K562 (cell line): Measurements from ENCODE around the gene MOSPD3. TPM values are rescaled to one million over a fixed set of nuclear protein-coding genes. Genes with fewer than 3 reads are reported as not detected.
A peak's percentile ranks its signal among the peaks of the same experiment; 100 is the strongest.

Experiments
- BACH1 ChIP-seq: fragments of 200-800 bp; sonication (Bioruptor generic); IDR thresholded peaks from 2 replicates; pipeline ENCODE4 v1.6.1; 2016; ENCODE audit warnings: missing genetic modification characterization, missing compliant biosample characterization
- BRD4 ChIP-seq: fragments of 200-600 bp; sonication (generic); IDR thresholded peaks from 2 replicates; pipeline ENCODE4 v1.6.1; 2017; ENCODE audit warnings: inconsistent platforms
- CBFB ChIP-seq: sonication (generic); formaldehyde crosslinking; IDR thresholded peaks from 2 replicates; pipeline ENCODE4 v1.4.0; 2020; ENCODE audit warnings: mild to moderate bottlenecking, missing genetic modification reagents
- DDX20 ChIP-seq: fragments of 450-650 bp; IDR thresholded peaks from 2 replicates; pipeline ENCODE4 v1.6.1; 2016; ENCODE audit warnings: missing genetic modification characterization, low read depth, mild to moderate bottlenecking, missing compliant biosample characterization, moderate library complexity
- EWSR1 ChIP-seq: fragments of 450-650 bp; IDR thresholded peaks from 2 replicates; pipeline ENCODE4 v1.6.1; 2018; ENCODE audit warnings: borderline replicate concordance, mild to moderate bottlenecking, low read depth, moderate library complexity; ENCODE audit not compliant: partially characterized antibody
- FOXJ2 ChIP-seq: fragments of 200-800 bp; sonication (Bioruptor generic); IDR thresholded peaks from 2 replicates; pipeline ENCODE4 v1.6.1; 2016; ENCODE audit warnings: missing genetic modification characterization, missing compliant biosample characterization
- GATA2 ChIP-seq: sonication (generic); formaldehyde crosslinking; IDR thresholded peaks from 2 replicates; pipeline ENCODE4 v1.4.0; 2020; ENCODE audit warnings: mild to moderate bottlenecking, missing genetic modification reagents
- HDAC6 ChIP-seq: IDR thresholded peaks from 2 replicates; pipeline ENCODE4 v1.6.1; 2012; ENCODE audit warnings: low read depth, mild to moderate bottlenecking, control low read depth, inconsistent platforms, low read length, moderate library complexity
- HDGF ChIP-seq: fragments of 450-650 bp; IDR thresholded peaks from 2 replicates; pipeline ENCODE4 v1.6.1; 2016
- KLF10 ChIP-seq: fragments of 250-450 bp; sonication (Bioruptor Pico); IDR thresholded peaks from 2 replicates; pipeline ENCODE4 v1.6.1; 2021; ENCODE audit warnings: matching md5 sums
- MTA1 ChIP-seq: fragments of 450-650 bp; IDR thresholded peaks from 2 replicates; pipeline ENCODE4 v1.6.1; 2017; ENCODE audit warnings: borderline replicate concordance
- NR2C2 ChIP-seq, 2 experiments: fragments of 200-800 bp in 1 of 2; sonication (Bioruptor generic) in 1 of 2; sonication (generic) in 1 of 2; formaldehyde crosslinking in 1 of 2; IDR thresholded peaks; 2 replicates each; pipeline versions ENCODE4 v1.6.1 to v1.8.0; 2016 to 2022; ENCODE audit warnings: mild to moderate bottlenecking in 1 of 2, missing compliant biosample characterization in 1 of 2, missing genetic modification characterization in 1 of 2, missing genetic modification reagents in 1 of 2
- PBX2 ChIP-seq, 2 experiments: IDR thresholded peaks in 1 of 2; conservative IDR thresholded peaks in 1 of 2; 2 replicates each; pipeline ENCODE4 v1.6.1; 2016; ENCODE audit warnings: low read depth in 2 of 2, mild to moderate bottlenecking in 1 of 2, missing compliant biosample characterization in 1 of 2, missing genetic modification characterization in 1 of 2, moderate library complexity in 1 of 2
- PHF20 ChIP-seq: fragments of 450-650 bp; IDR thresholded peaks from 2 replicates; pipeline ENCODE4 v1.6.1; 2018; ENCODE audit not compliant: partially characterized antibody
- SMAD1 ChIP-seq: fragments of 150-350 bp; IDR thresholded peaks from 2 replicates; pipeline ENCODE4 v1.6.1; 2014; ENCODE audit warnings: low read length, low read depth; ENCODE audit not compliant: partially characterized antibody
- TEAD4 ChIP-seq, 2 experiments: sonication (generic) in 1 of 2; formaldehyde crosslinking in 1 of 2; IDR thresholded peaks; 2 replicates each; pipeline versions ENCODE4 v1.6.1 to v1.8.0; 2012 to 2022; ENCODE audit warnings: borderline replicate concordance in 1 of 2, inconsistent platforms in 1 of 2, low read length in 1 of 2, mild to moderate bottlenecking in 1 of 2, missing genetic modification reagents in 1 of 2
- THRB ChIP-seq: fragments of 450-650 bp; formaldehyde crosslinking; conservative IDR thresholded peaks from 2 replicates; pipeline ENCODE4 v1.4.0; 2022; ENCODE audit warnings: mild to moderate bottlenecking, missing genetic modification characterization
- U2AF2 ChIP-seq: fragments of 200-400 bp; formaldehyde crosslinking; optimal IDR thresholded peaks from 2 replicates; pipeline ENCODE3; 2017; ENCODE audit warnings: low read depth, mild to moderate bottlenecking, low read length
- ZBTB1 ChIP-seq: sonication (generic); formaldehyde crosslinking; IDR thresholded peaks from 2 replicates; pipeline ENCODE4 v1.8.1; 2023; ENCODE audit warnings: missing genetic modification reagents, low read depth, mild to moderate bottlenecking, borderline replicate concordance
- ZNF224 ChIP-seq: sonication (generic); formaldehyde crosslinking; IDR thresholded peaks from 2 replicates; pipeline ENCODE4 v1.8.0; 2022; ENCODE audit warnings: mild to moderate bottlenecking, missing genetic modification reagents
- ZNF830 ChIP-seq: fragments of 250-450 bp; sonication (Bioruptor Pico); IDR thresholded peaks from 2 replicates; pipeline ENCODE4 v1.5.0; 2021; ENCODE audit warnings: mild to moderate bottlenecking
- polyA plus RNA-seq, 8 experiments: library from polyadenylated mRNA; depleted of rRNA in 4 of 8; stranded (reverse) in 5 of 8; unstranded in 3 of 8; fragments of >200 nt; fragmentation: Nextera tagmentation in 2 of 8; fragmentation: Illumina TruSeq in 1 of 8; extraction: Ambion mirVana in 2 of 8; extraction: Trizol in 1 of 8; gene quantifications; 2 replicates each; pipeline versions ENCODE4 v1.2.1 to v1.2.3, GENCODE V29; 2011 to 2014; ENCODE audit warnings: inconsistent platforms in 1 of 8, missing spikeins in 1 of 8
- total RNA-seq, 7 experiments: library from RNA; depleted of rRNA in 6 of 7; stranded (reverse); fragments of >200 nt in 6 of 7; fragmentation: Illumina TruSeq in 2 of 7; extraction: Trizol in 2 of 7; gene quantifications; 2 replicates each; pipeline versions ENCODE4 v1.2.1 to v1.2.3, GENCODE V29; 2011 to 2021; ENCODE audit warnings: low replicate concordance in 1 of 7
- TF ChIP-seq, protein P1 (sequence below): fragments of 250-450 bp; sonication (Bioruptor Pico); IDR thresholded peaks from 2 replicates; pipeline ENCODE4 v1.8.0; 2022; ENCODE audit warnings: moderate library complexity, mild to moderate bottlenecking, inconsistent platforms

Gene MOSPD3
- total and polyA plus RNA-seq, 9 of the 15 experiments (the other 6 are each of a cell fraction or from before 2014, with no cell fraction given), result 1.4 to 32.1 (median 7.3) TPM

GRCh38 chr7:100626530-100627237, 14.3 kb downstream of the MOSPD3 start (continued):
- TF ChIP-seq PBX2 (CRISPR knock-in tag; IDR thresholded peaks at IDR 0.05; ENCODE audit: low read depth) (no peak; the same call in 1 of the 2 replicates), PBX2 (tag; conservative IDR thresholded peaks at IDR 0.05; ENCODE audit: low read depth) (no peak), HDGF (no peak), CBFB (CRISPR knock-in tag) (no peak), ZNF830 (no peak), BRD4 (no peak), THRB (CRISPR knock-in tag) (no peak), NR2C2 (CRISPR knock-in tag; IDR thresholded peaks at IDR 0.05) (no peak), NR2C2 (tag; IDR thresholded peaks at IDR 0.05) (no peak), MTA1 (no peak), GATA2 (no peak), PHF20 (peak; percentile 32), FOXJ2 (tag) (no peak), BACH1 (tag) (no peak), HDAC6 (no peak), EWSR1 (no peak), TEAD4 (IDR thresholded peaks at IDR 0.05; ENCODE audit: low read length) (no peak), TEAD4 (CRISPR knock-in tag; IDR thresholded peaks at IDR 0.05; ENCODE audit: borderline replicate concordance) (no peak), U2AF2 (no peak), ZNF224 (no peak), ZBTB1 (CRISPR knock-in tag) (no peak), DDX20 (tag) (no peak), SMAD1 (no peak), KLF10 (no peak)
- TF ChIP-seq, protein P1, sequence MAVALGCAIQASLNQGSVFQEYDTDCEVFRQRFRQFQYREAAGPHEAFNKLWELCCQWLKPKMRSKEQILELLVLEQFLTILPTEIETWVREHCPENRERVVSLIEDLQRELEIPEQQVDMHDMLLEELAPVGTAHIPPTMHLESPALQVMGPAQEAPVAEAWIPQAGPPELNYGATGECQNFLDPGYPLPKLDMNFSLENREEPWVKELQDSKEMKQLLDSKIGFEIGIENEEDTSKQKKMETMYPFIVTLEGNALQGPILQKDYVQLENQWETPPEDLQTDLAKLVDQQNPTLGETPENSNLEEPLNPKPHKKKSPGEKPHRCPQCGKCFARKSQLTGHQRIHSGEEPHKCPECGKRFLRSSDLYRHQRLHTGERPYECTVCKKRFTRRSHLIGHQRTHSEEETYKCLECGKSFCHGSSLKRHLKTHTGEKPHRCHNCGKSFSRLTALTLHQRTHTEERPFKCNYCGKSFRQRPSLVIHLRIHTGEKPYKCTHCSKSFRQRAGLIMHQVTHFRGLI (CRISPR knock-in tag), result no peak
